CD4-positive, alpha-beta T cell treated with Interleukin-1 beta for 1 hour (primary cell): Measurements from ENCODE around the gene RBP4.
"Not testable (repeated sequence)": the region's sequence is repeated elsewhere in the genome, so short reads cannot be mapped to it uniquely, and the experiment has no call there.

Source experiments
- DNase-seq, 2 donors: peaks; one replicate each; pipeline ENCODE4 v3.0.0-alpha.2; 2020 to 2022

RBP4 gene

DNA sequence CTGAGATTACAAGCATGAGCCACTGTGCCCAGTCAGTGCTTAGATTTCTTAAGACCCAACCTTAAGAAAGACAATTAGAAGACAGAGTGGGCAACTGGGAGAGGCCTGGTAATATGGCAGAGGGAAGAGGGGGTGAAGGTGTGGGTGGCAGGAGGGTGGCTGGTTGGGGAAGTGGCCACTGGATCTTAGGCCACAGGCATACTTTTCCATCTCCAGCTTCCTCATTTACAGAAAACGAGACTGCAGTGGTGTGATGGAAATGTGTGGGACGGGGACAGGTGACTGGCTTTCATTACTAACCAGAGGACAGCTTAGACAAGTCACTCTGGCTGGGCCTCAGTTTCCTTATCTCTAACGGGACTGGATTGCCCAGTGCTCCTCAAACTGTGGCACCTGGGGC, 35.6 kb downstream of the RBP4 start:
- DNase-seq, result no peak

- no peak for DNase-seq
These were observed 40.5 kb downstream of the RBP4 start for GRCh38 chr10:93560541-93560940.

- DNase-seq, result no peak
These were observed 41.5 kb downstream of the RBP4 start for GRCh38 chr10:93559490-93559889.

- DNase-seq, result peak; percentile 36 to 60
These were observed 46.1 kb downstream of the RBP4 start for GRCh38 chr10:93554760-93555432.

- no peak for DNase-seq
These were observed 46.7 kb downstream of the RBP4 start for GRCh38 chr10:93554316-93554663.

DNA sequence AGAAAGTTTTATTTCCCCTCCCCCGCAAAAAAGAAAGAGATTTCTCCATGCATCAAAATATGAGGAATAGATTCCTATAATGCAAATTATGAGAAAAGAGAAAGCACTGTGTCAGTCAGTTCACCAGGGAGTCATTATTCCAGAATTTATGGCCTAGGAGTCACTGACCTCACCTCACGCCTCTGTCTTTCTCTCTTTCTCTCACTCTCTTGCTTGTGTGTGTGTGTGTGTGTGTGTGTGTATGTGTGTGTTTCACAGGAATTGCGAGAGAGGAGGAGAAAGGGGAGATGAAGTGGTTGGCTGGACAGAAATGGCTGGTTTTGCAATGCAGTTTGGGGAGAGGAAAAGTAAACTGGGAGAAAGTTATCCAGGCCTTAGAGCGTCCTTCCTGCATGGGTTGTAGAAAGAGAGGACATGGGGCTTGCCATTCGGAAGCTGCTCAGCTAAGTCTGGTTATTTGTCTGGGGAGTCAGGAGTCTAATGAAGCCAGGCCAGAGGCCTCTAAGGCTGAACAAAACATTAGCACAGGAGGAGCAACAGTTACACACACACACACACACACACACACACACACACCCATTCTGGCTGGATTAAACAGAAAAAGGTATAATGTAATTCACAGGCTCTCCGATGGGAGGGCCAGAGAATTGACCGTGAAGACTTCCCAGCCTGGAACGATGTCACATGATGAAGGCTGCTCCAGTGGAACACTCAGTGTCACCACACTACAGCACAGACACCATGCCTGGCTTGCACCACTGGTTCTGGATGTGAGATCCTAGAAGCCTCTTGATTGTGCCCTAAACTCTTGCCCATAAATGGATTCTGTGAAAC, 47.3 kb downstream of the RBP4 start:
- DNase-seq, result no peak

- no peak for DNase-seq
These were observed 48.3 kb downstream of the RBP4 start for GRCh38 chr10:93552780-93553179.

DNA sequence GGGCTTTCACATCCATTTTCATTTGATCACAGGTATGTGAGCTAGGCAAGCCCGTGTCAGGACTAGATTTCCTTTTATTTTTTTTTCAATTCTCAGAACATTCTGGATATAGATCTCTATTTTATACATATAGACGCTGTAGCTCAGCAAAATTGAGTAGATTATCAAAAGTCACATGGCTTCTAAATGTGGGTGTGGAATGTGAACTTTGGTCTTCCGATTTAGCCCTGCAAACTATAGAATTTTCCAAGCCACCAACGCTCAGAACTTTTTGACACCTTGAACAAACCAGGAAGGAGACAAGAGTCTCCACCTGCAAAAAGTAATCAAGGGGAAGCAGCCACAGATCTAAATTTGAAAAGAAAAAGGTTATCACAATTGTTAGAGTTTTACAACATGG, 50.4 kb downstream of the RBP4 start:
- no peak for DNase-seq

GRCh38 chr10:93548376-93549071, 52.5 kb downstream of the RBP4 start:
- no peak for DNase-seq

DNA sequence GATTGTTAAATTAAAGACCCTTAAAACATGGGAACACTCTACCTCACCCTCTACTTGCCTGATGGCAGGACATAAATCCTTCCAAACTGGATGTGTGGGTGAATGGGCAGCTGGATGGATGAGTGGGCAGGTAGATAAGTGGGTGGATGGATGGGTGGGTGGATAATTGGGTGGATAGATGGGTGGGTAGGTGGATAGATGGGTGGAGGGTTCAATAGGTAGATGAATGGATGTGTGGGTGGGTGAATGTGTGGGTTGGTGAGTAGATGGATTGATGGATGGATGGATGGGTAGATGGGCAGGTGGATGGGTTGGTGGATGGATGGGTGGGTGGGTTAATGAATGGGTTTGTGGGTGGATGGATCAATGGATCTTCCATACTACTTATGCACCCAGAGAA, 53.5 kb downstream of the RBP4 start:
- no peak for DNase-seq

GRCh38 chr10:93546995-93547394, 54.0 kb downstream of the RBP4 start:
- not testable (repeated sequence) for DNase-seq

DNA sequence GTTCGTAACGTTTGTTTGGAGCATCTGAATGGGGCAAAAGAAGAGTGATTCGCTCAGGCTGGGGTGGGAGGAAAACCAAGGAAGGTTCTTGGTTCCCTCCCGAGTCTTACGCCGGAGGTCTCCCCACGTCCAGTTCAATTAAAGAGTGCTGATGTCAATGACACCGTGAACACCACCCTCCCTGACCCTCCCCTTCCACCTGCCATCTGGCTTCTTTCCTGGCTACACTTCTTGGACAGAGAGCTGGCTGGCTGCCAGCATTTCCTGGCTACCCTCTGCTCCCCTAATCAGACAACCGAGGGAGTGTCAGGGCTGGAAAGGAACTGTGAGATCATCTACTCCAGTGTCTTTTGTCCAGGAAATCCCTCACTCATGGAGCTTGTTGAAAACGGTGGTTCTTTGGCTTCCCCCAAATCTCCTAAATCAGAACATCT, 58.7 kb downstream of the RBP4 start:
- DNase-seq, result no peak
